Fibroblast of skin of abdomen (primary cell): ENCODE measurements around the gene SRF.

Experiments
- DNase-seq: peaks from one replicate; pipeline ENCODE4 v3.0.0-alpha.2; 2013

The SRF gene

GRCh38 chr6:43184268-43184985, 13.4 kb downstream of the SRF start:
- no peak for DNase-seq

GRCh38 chr6:43185391-43185985, 14.4 kb downstream of the SRF start:
- no peak for DNase-seq

- DNase-seq = no peak
Measured at GRCh38 chr6:43186019-43186418, 14.9 kb downstream of the SRF start.

- DNase-seq = no peak
Measured at GRCh38 chr6:43186706-43187105, 15.6 kb downstream of the SRF start.

GRCh38 chr6:43187821-43188220, 16.8 kb downstream of the SRF start:
- no peak for DNase-seq

GRCh38 chr6:43188426-43188825, 17.4 kb downstream of the SRF start:
- DNase-seq = no peak

GRCh38 chr6:43189776-43190304, 18.8 kb downstream of the SRF start:
- no peak for DNase-seq

GRCh38 chr6:43192911-43193310, 21.8 kb downstream of the SRF start:
- no peak for DNase-seq

GRCh38 chr6:43193929-43194328, 22.9 kb downstream of the SRF start:
- no peak for DNase-seq

GRCh38 chr6:43196337-43196736, 25.3 kb downstream of the SRF start:
- DNase-seq = no peak

GRCh38 chr6:43199912-43200311, 28.8 kb downstream of the SRF start:
- no peak for DNase-seq

- DNase-seq = no peak
Measured at GRCh38 chr6:43200541-43200940, 29.5 kb downstream of the SRF start.

- no peak for DNase-seq
Measured at GRCh38 chr6:43202451-43202850, 31.4 kb downstream of the SRF start.

- DNase-seq = no peak
Measured at GRCh38 chr6:43203029-43203717, 32.1 kb downstream of the SRF start.

GRCh38 chr6:43203718-43204095, 32.6 kb downstream of the SRF start:
- no peak for DNase-seq

- no peak for DNase-seq
Measured at GRCh38 chr6:43204271-43205105, 33.4 kb downstream of the SRF start.

- DNase-seq = no peak
Measured at GRCh38 chr6:43205849-43206248, 34.8 kb downstream of the SRF start.

GRCh38 chr6:43207286-43207685, 36.2 kb downstream of the SRF start:
- no peak for DNase-seq

GRCh38 chr6:43211955-43212354, 40.9 kb downstream of the SRF start:
- DNase-seq = no peak

- DNase-seq = no peak
Measured at GRCh38 chr6:43213431-43213830, 42.4 kb downstream of the SRF start.

- DNase-seq = no peak
Measured at GRCh38 chr6:43215066-43215465, 44.0 kb downstream of the SRF start.

GRCh38 chr6:43216200-43216599, 45.1 kb downstream of the SRF start:
- DNase-seq = no peak

- DNase-seq = no peak
Measured at GRCh38 chr6:43217351-43217750, 46.3 kb downstream of the SRF start.
